Measurements from ENCODE around the gene THSD8. TPM values are rescaled to one million over a fixed set of nuclear protein-coding genes. Genes with fewer than 3 reads are reported as not detected.

Gene THSD8
- total RNA-seq, 2 donors from 2014 or later, result 8.7 to 19.5 TPM

DNA sequence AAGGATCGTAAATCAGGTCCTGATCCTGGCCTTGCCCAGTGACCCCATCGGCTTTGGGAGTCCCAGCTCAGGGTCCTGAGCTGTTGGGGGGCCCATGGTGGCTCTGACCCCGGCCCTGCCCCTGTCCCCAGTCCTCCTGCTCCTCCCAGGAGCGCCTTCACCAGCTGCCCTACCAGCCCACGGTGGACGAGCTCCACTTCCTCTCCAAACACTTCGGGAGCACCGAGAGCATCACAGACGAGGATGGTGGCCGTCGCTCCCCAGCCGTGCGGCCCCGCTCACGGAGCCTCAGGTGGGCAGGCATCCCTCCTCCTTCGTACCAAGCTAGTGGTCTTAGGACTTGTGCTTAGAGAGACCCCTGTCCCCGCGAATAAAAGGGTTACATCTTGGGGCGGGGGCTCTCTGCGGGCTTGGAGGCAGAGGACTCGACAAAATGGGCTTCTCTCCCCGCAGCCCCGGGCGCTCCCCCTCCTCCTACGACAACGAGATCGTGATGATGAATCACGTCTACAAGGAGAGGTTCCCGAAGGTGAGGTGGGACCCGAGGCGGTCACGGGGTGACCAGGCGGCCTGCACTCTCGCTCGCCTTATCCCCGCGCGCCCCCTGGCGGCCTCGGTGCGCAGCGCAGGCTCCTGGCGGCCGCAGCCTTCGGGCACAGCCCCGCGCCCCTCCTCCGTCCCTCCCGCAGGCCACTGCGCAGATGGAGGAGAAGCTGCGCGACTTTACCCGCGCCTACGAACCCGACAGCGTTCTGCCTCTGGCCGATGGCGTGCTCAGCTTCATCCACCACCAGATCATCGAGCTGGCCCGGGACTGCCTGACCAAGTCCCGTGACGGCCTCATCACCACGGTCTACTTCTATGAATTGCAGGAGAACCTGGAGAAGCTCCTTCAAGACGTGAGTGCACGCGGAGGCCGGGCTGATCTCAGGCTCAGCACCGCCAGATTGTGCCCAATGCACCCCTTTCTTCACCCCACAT, 45.6 kb downstream of the THSD8 start:
- H3K9me3 Mint-ChIP-seq, result no peaks in the 10 kb centered on the region
- H3K4me1 Mint-ChIP-seq (ENCODE audit: low read depth in 2 of 2), result peaks cover 0 to 9% of the 10 kb centered on the region in 2 donors
- DNase-seq (ENCODE audit: low spot score), result peak; percentile 84
- H3K27me3 Mint-ChIP-seq, result peaks cover 15 to 22% of the 10 kb centered on the region in 2 donors
- peak; percentile 95 to 96 for ATAC-seq
- no peak overlapping the region for H3K27ac Mint-ChIP-seq
- no peaks in the 10 kb centered on the region for H3K36me3 Mint-ChIP-seq
- no peak overlapping the region for H3K4me3 Mint-ChIP-seq

Other genes starting within 250 kb of the THSD8 start
- gene ZNF490, start 191.3 kb upstream of the THSD8 start, total RNA-seq, result 10 to 100 TPM; 12.5 to 15.6 TPM
- gene ZNF791, start 191.1 kb upstream of the THSD8 start, total RNA-seq, result 10 to 100 TPM; 28.7 to 29.1 TPM
- 100 to 1,000 TPM; 135 to 199 TPM for gene MAN2B1, start 135.3 kb upstream of the THSD8 start, total RNA-seq
- 10 to 100 TPM; 18.6 to 25.1 TPM for gene WDR83, start 135.3 kb upstream of the THSD8 start, total RNA-seq
- gene DHPS, start 120.2 kb upstream of the THSD8 start, total RNA-seq, result 100 to 1,000 TPM; 127 to 148 TPM
- not detected for gene GNG14, start 114.1 kb upstream of the THSD8 start, total RNA-seq
- gene FBXW9, start 105.4 kb upstream of the THSD8 start, total RNA-seq, result 10 to 100 TPM in 1 of 2 donors, 1 to 10 TPM in 1; 5.6 to 15.4 TPM
- 100 to 1,000 TPM in 1 of 2 donors, 10 to 100 TPM in 1; 76.9 to 229 TPM for gene TNPO2, start 78.1 kb upstream of the THSD8 start, total RNA-seq
- gene TRIR, start 67.4 kb upstream of the THSD8 start, total RNA-seq, result 100 to 1,000 TPM; 154 to 196 TPM
- gene GET3, start 64.6 kb upstream of the THSD8 start, total RNA-seq, result 10 to 100 TPM; 48.9 to 70.8 TPM
- gene BEST2, start 50.3 kb upstream of the THSD8 start, total RNA-seq, result not detected
- gene HOOK2, start 26.5 kb upstream of the THSD8 start, total RNA-seq, result 10 to 100 TPM; 19.5 to 20.7 TPM
- gene JUNB, start 10.6 kb upstream of the THSD8 start, total RNA-seq, result 100 to 1,000 TPM; 252 to 329 TPM
- gene PRDX2, start 269 bp upstream of the THSD8 start, total RNA-seq, result 100 to 1,000 TPM; 150 to 226 TPM
- gene RNASEH2A, start 4.5 kb downstream of the THSD8 start, total RNA-seq, result 10 to 100 TPM; 20.8 to 63.5 TPM
- not detected for gene RTBDN, start 32.5 kb downstream of the THSD8 start, total RNA-seq
- gene MAST1, start 36.4 kb downstream of the THSD8 start, total RNA-seq, result under 1 TPM in 1 of 2 donors, not detected in 1; 0.31 TPM
- 10 to 100 TPM; 30.3 to 32.7 TPM for gene DNASE2, start 79.4 kb downstream of the THSD8 start, total RNA-seq
- under 1 TPM; 0.52 to 0.89 TPM for gene KLF1, start 85.1 kb downstream of the THSD8 start, total RNA-seq
- gene GCDH, start 89.1 kb downstream of the THSD8 start, total RNA-seq, result 10 to 100 TPM; 41.5 to 77.2 TPM
- 1 to 10 TPM in 1 of 2 donors, under 1 TPM in 1; 0.78 to 1.1 TPM for gene SYCE2, start 117.2 kb downstream of the THSD8 start, total RNA-seq
- gene FARSA, start 131.6 kb downstream of the THSD8 start, total RNA-seq, result 100 to 1,000 TPM; 130 to 196 TPM
- gene CALR, start 136.5 kb downstream of the THSD8 start, total RNA-seq, result 1,000 to 10,000 TPM; 1,328 to 1,513 TPM
- gene RAD23A, start 143.8 kb downstream of the THSD8 start, total RNA-seq, result 100 to 1,000 TPM; 112 to 148 TPM
- gene GADD45GIP1, start 155.2 kb downstream of the THSD8 start, total RNA-seq, result 10 to 100 TPM; 15.9 to 32.3 TPM
- not detected for gene DAND5, start 167.5 kb downstream of the THSD8 start, total RNA-seq
- under 1 TPM; 0.31 to 0.89 TPM for gene NFIX, start 193.4 kb downstream of the THSD8 start, total RNA-seq

Data from natural killer cell treated with Interleukin-12 subunit alpha and Interleukin-12 subunit beta and Interleukin-15 and Interleukin-18, amount 100 ng/mL, for 72 hours (primary cell).